HCT116 (cell line): Measurements from ENCODE around the gene PKHD1. TPM values are rescaled to one million over a fixed set of nuclear protein-coding genes. Genes with fewer than 3 reads are reported as not detected.

Source experiments
- ATAC-seq: fragments of 200-7000 bp; cut with Tn5 transposase; 2 replicates; pipeline ENCODE4 v1.9.1; 2020; ENCODE audit warnings: mild to moderate bottlenecking, moderate library complexity
- BruUV-seq: library from RNA; stranded (reverse); fragments of 400-500 nt; replicated peaks from 2 replicates; lab custom pipeline; 2021; lab: Mats Ljungman, UMichigan
- CTCF ChIA-PET: fragments of 300-600 bp; sonication (Branson Sonifier 250); formaldehyde crosslinking; loops from one replicate; lab custom pipeline; 2021; ENCODE audit warnings: antibody characterized with exemption; lab: Charles Lee
- POLR2A ChIA-PET: fragments of 300-600, 350-600 bp; sonication (Branson Sonifier 250); formaldehyde crosslinking; loops from one replicate; lab custom pipeline; 2021; ENCODE audit warnings: antibody characterized with exemption; lab: Charles Lee
- RAD21 ChIA-PET, 2 experiments: fragments of 300-600 bp; sonication (Branson Sonifier 250); formaldehyde crosslinking; loops; one replicate each; lab custom pipeline; 2023; ENCODE audit warnings: low total read pairs in 2 of 2; ENCODE audit not compliant: uncharacterized antibody in 2 of 2, unreplicated experiment in 2 of 2, low non-redundant PET in 1 of 2; lab: Charles Lee
- DNase-seq: peaks from one replicate; pipeline ENCODE4 v3.0.0-alpha.2; 2010; ENCODE audit warnings: low read depth, low spot score
- H2AFZ ChIP-seq: fragments of 200-600 bp; shearing (Covaris generic), sonication (generic); 2 replicates; pipeline ENCODE4 v1.6.1; 2017; ENCODE audit warnings: low read depth, mixed run types, mixed read lengths, antibody characterized with exemption, low read length; ENCODE audit not compliant: poor library complexity, severe bottlenecking
- H3K27ac ChIP-seq: 2 replicates; pipeline ENCODE4 v1.5.1; 2012; ENCODE audit warnings: low read depth, low read length
- H3K27me3 ChIP-seq: fragments of 200-600 bp; sonication (generic); 2 replicates; pipeline ENCODE4 v1.6.1; 2016; ENCODE audit warnings: mixed run types, low read length, mixed read lengths; ENCODE audit not compliant: insufficient read depth
- H3K36me3 ChIP-seq, 2 experiments: fragments of 200-500 bp in 1 of 2; fragments of 200-600 bp in 1 of 2; sonication (Bioruptor generic) in 1 of 2; sonication (generic) in 1 of 2; 2 replicates each; pipeline versions ENCODE4 v1.5.1 to v1.6.1; 2014 to 2016; ENCODE audit warnings: low read length in 2 of 2, inconsistent platforms in 1 of 2, mixed read lengths in 1 of 2, mixed run types in 1 of 2; ENCODE audit not compliant: insufficient read depth in 2 of 2, control insufficient read depth in 1 of 2
- H3K4me1 ChIP-seq, 2 experiments: fragments of 200-600 bp in 1 of 2; sonication (generic) in 1 of 2; 2 replicates each; pipeline versions ENCODE4 v1.5.1 to v1.6.1; 2012 to 2017; ENCODE audit warnings: low read length in 2 of 2, inconsistent platforms in 1 of 2, mild to moderate bottlenecking in 1 of 2, mixed read lengths in 1 of 2, mixed run types in 1 of 2, moderate library complexity in 1 of 2; ENCODE audit not compliant: insufficient read depth in 2 of 2, control insufficient read depth in 1 of 2
- H3K4me2 ChIP-seq: fragments of 200-600 bp; sonication (generic); 2 replicates; pipeline ENCODE4 v1.6.1; 2017; ENCODE audit warnings: mixed run types, low read length, mixed read lengths
- H3K4me3 ChIP-seq, 2 experiments: fragments of 200-600 bp in 1 of 2; sonication (generic) in 1 of 2; replicated peaks in 1 of 2; 2 replicates each; pipeline ENCODE4 v1.5.1; 2011 to 2016; ENCODE audit warnings: low read length in 2 of 2, control low read depth in 1 of 2, low read depth in 1 of 2, mild to moderate bottlenecking in 1 of 2, mixed read lengths in 1 of 2, mixed run types in 1 of 2
- H3K79me2 ChIP-seq: fragments of 200-600 bp; sonication (generic); 2 replicates; pipeline ENCODE4 v1.6.1; 2017; ENCODE audit warnings: mild to moderate bottlenecking, mixed run types, low read length, moderate library complexity, mixed read lengths; ENCODE audit not compliant: insufficient read depth
- H3K9ac ChIP-seq: fragments of 200-600 bp; sonication (generic); 2 replicates; pipeline ENCODE4 v1.6.1; 2016; ENCODE audit warnings: low read length, mixed read lengths
- H3K9me2 ChIP-seq: fragments of 200-600 bp; sonication (generic), shearing (Covaris generic); 2 replicates; pipeline ENCODE4 v1.6.1; 2017; ENCODE audit warnings: mixed run types, mild to moderate bottlenecking, moderate library complexity; ENCODE audit not compliant: insufficient read depth
- H3K9me3 ChIP-seq, 2 experiments: fragments of 200-500 bp in 1 of 2; fragments of 200-600 bp in 1 of 2; sonication (Bioruptor generic) in 1 of 2; sonication (generic) in 1 of 2; 2 replicates each; pipeline ENCODE4 v1.6.1; 2014 to 2017; ENCODE audit warnings: low read length in 2 of 2, mixed read lengths in 2 of 2, inconsistent platforms in 1 of 2, low read depth in 1 of 2, mild to moderate bottlenecking in 1 of 2, mixed run types in 1 of 2, moderate library complexity in 1 of 2; ENCODE audit not compliant: control insufficient read depth in 1 of 2, insufficient read depth in 1 of 2
- H4K20me1 ChIP-seq: fragments of 200-600 bp; sonication (generic), shearing (Covaris generic); 2 replicates; pipeline ENCODE4 v1.6.1; 2017; ENCODE audit warnings: mixed run types, mild to moderate bottlenecking, moderate library complexity; ENCODE audit not compliant: insufficient read depth
- CBX3 ChIP-seq: IDR thresholded peaks from 2 replicates; pipeline ENCODE4 v1.6.1; 2012; ENCODE audit warnings: low read depth
- ELF1 ChIP-seq: IDR thresholded peaks from 2 replicates; pipeline ENCODE4 v1.6.1; 2012; ENCODE audit warnings: low read depth, borderline replicate concordance
- EZH2 ChIP-seq: fragments of 200-600 bp; sonication (generic); IDR thresholded peaks from 2 replicates; pipeline ENCODE4 v1.6.1; 2017; ENCODE audit warnings: antibody characterized with exemption, mixed run types
- EZH2phosphoT487 ChIP-seq: fragments of 200-600 bp; IDR thresholded peaks from 2 replicates; pipeline ENCODE4 v1.6.1; 2018; ENCODE audit warnings: antibody characterized with exemption, borderline replicate concordance
- JUND ChIP-seq: IDR thresholded peaks from 2 replicates; pipeline ENCODE4 v1.6.1; 2012
- POLR2AphosphoS5 ChIP-seq: IDR thresholded peaks from 2 replicates; pipeline ENCODE4 v1.6.1; 2011; ENCODE audit warnings: mild to moderate bottlenecking, low read depth, low read length, moderate library complexity
- RAD21 ChIP-seq: IDR thresholded peaks from 2 replicates; pipeline ENCODE4 v1.6.1; 2012; ENCODE audit warnings: low read depth, mild to moderate bottlenecking
- SRF ChIP-seq: IDR thresholded peaks from 2 replicates; pipeline ENCODE4 v1.6.1; 2012; ENCODE audit warnings: low read depth
- intact Hi-C: fragments of 100-400 bp; cut with micrococcal nuclease; formaldehyde crosslinking; loops from 2 replicates; pipeline ENCODE4 v1.10.0; 2022
- total RNA-seq: library from RNA; stranded (reverse); gene quantifications from one replicate; pipeline ENCODE4 v1.2.1, GENCODE V29; 2021; ENCODE audit not compliant: unreplicated experiment
- TF ChIP-seq, protein P1 (sequence below): IDR thresholded peaks from 2 replicates; pipeline ENCODE4 v1.6.1; 2012
- TF ChIP-seq, protein P2 (sequence below): IDR thresholded peaks from 2 replicates; pipeline ENCODE4 v1.6.1; 2012
- TF ChIP-seq, protein P3 (sequence below): IDR thresholded peaks from 2 replicates; pipeline ENCODE4 v1.6.1; 2011; ENCODE audit warnings: mild to moderate bottlenecking, low read length, moderate library complexity; ENCODE audit not compliant: insufficient replicate concordance; ENCODE audit errors: extremely low read depth

Gene PKHD1
- total RNA-seq, 1 experiment from 2014 or later, result not detected

DNA sequence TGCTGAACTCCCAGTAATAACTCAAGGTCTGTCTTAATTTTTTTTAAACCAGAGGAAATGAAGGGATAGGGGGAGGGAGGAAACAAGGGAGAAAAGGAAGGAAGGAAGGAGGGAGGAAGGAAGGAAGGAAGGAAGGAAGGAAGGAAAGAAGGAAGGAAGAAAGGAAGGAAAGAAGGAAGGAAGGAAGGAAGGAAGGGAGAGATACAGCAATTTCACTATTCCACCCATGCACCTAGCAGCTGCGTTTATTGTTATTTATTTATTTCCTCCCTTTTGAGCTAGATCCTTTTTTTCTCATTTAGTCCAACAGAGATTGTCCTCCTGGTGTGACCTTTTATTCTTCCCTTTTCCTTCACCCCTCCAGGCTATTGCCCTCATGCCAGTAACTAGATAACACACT, 97.6 kb downstream of the PKHD1 start:
- H3K79me2 ChIP-seq, result no peaks in the 10 kb centered on the region
- H3K27me3 ChIP-seq, result peaks cover 18% of the 10 kb centered on the region; the same call in 1 of the 2 replicates
- RAD21 ChIA-PET, result no interaction called here
- intact Hi-C loops, result no loop called here
- no peak overlapping the region for H3K4me3 ChIP-seq
- H3K9me2 ChIP-seq, result no peaks in the 10 kb centered on the region
- H3K27ac ChIP-seq, result no peak overlapping the region
- H3K9me3 ChIP-seq, result no peaks in the 10 kb centered on the region
- no peak overlapping the region for H3K9ac ChIP-seq
- no peaks in the 10 kb centered on the region for H3K36me3 ChIP-seq
- no TSS peak for BruUV-seq
- CTCF ChIA-PET, result no interaction called here
- DNase-seq, result no peak
- H3K4me2 ChIP-seq, result no peak overlapping the region
- H3K4me1 ChIP-seq, result no peaks in the 10 kb centered on the region
- POLR2A ChIA-PET, result no interaction called here
- no peak for ATAC-seq
- H4K20me1 ChIP-seq, result no peaks in the 10 kb centered on the region
- no peak overlapping the region for H2AFZ ChIP-seq
- TF ChIP-seq JUND (no peak), EZH2 (no peak), SRF (no peak), EZH2phosphoT487 (no peak), POLR2AphosphoS5 (no peak), ELF1 (no peak), CBX3 (no peak), RAD21 (no peak)
- TF ChIP-seq, protein P1, sequence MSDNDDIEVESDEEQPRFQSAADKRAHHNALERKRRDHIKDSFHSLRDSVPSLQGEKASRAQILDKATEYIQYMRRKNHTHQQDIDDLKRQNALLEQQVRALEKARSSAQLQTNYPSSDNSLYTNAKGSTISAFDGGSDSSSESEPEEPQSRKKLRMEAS, result no peak
- TF ChIP-seq, protein P2, sequence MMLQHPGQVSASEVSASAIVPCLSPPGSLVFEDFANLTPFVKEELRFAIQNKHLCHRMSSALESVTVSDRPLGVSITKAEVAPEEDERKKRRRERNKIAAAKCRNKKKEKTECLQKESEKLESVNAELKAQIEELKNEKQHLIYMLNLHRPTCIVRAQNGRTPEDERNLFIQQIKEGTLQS, result no peak
- TF ChIP-seq, protein P3, sequence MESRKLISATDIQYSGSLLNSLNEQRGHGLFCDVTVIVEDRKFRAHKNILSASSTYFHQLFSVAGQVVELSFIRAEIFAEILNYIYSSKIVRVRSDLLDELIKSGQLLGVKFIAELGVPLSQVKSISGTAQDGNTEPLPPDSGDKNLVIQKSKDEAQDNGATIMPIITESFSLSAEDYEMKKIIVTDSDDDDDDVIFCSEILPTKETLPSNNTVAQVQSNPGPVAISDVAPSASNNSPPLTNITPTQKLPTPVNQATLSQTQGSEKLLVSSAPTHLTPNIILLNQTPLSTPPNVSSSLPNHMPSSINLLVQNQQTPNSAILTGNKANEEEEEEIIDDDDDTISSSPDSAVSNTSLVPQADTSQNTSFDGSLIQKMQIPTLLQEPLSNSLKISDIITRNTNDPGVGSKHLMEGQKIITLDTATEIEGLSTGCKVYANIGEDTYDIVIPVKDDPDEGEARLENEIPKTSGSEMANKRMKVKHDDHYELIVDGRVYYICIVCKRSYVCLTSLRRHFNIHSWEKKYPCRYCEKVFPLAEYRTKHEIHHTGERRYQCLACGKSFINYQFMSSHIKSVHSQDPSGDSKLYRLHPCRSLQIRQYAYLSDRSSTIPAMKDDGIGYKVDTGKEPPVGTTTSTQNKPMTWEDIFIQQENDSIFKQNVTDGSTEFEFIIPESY, result no peak
